Measurements from ENCODE around the gene DMRT3.

- TF ChIP-seq CTCF (IDR thresholded peaks at IDR 0.05): no peak
- no peak for TF ChIP-seq POLR2A (IDR thresholded peaks at IDR 0.05)
Observed at GRCh38 chr9:965497-965896, 11.0 kb upstream of the DMRT3 start.

Measured in vagina (tissue), 2 donors.